HG03060 (cell line): Measurements from ENCODE around the gene RNLS.

Experiments
- ATAC-seq: cut with Tn5 transposase; IDR thresholded peaks from one replicate; pipeline ENCODE4 v1.9.1; 2021; ENCODE audit warnings: low read depth, moderate number of reproducible peaks; ENCODE audit not compliant: unreplicated experiment

Gene RNLS

GRCh38 chr10:88401671-88402347, 181.3 kb downstream of the RNLS start:
- no peak for ATAC-seq

GRCh38 chr10:88399240-88399639, 183.9 kb downstream of the RNLS start:
- no peak for ATAC-seq

- no peak for ATAC-seq
Measured at GRCh38 chr10:88395677-88396076, 187.4 kb downstream of the RNLS start.

DNA sequence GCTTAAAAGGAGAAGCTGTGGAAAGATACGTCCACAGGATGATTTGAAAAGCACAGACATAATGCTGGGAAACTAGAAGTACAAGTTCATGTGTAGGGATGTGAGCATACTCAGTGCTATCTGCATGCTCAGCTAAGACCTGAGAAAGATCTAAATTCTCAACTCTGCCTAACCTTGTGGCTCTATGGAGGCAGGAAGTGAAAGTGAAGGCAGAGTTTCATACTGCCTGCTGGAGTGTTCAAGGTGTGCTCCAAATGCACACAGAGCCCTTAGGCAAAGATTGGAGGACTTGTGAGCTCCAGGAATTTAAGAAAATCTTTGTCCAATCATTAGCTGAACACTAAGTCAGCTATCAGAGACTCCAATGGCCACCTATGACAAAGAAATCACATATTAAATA, 190.9 kb downstream of the RNLS start:
- ATAC-seq = peak; percentile 72

- ATAC-seq = no peak
Measured at GRCh38 chr10:88390041-88390440, 193.1 kb downstream of the RNLS start.

DNA sequence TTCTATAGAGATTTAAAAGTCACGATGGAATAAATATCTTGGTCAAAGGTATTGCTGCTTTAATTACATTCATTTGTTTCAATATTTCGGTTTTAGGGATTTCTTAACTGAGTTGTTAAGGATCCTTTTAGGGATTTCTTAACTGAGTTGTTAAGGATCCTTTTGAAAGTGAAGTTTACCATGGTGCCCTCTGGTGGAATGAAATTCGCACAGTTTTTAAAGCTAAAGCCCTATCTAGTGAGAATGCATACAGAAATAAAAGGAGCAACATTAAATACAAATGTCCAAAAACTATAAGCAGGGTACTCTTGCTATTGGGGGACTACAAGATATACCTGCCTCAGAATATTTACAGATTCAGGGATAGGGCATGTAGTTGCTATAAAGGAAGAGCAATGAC, 193.7 kb downstream of the RNLS start:
- ATAC-seq = no peak

- no peak for ATAC-seq
Measured at GRCh38 chr10:88388324-88388723, 194.8 kb downstream of the RNLS start.

DNA sequence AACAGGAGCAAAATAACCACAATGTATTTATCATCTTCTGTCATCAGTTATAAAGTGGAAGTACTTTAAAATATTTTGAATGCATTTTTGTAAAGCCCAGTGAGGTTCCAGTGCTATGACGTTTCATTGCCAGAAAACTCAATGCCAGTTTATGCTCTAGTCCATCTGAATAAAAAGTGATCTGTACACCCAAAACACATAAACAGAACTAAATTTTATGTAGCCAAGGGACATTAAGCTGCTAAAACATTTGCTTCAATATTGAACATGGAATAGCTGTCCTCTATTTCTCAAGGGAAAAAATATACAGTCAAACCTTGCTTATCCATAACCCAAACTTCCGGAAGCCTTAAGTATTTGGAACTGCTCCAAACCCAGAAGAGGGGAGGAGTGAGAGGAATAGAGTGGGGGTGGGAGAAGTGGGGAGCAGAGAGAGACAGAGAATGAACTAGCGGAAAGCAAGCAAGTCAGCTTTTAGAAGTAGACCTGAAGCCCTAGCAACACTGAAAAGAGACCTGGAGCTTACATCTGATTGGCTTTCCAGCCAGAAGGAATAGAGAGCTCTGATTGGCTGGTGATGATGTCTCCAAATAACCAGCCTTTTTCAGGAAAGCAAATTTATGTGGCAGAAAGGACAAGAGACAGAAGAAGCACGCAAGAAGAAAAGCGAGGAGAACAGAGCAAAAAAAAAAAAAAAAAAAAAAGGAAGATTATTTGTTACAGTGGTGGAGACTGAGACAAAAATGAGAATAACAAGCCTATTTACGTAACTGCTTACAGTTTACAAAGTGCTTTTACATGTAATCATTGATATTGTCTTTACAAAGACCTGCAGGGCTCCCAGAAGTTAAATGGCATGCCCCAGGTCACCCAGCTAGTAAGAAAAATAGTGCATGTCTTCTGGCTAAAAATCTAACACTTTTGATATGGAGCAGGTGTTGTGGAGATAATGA, 196.0 kb downstream of the RNLS start:
- no peak for ATAC-seq

GRCh38 chr10:88386204-88386788, 196.8 kb downstream of the RNLS start:
- ATAC-seq = peak; percentile 37

- peak; percentile 50 for ATAC-seq
Measured at GRCh38 chr10:88385601-88386203, 197.4 kb downstream of the RNLS start.

DNA sequence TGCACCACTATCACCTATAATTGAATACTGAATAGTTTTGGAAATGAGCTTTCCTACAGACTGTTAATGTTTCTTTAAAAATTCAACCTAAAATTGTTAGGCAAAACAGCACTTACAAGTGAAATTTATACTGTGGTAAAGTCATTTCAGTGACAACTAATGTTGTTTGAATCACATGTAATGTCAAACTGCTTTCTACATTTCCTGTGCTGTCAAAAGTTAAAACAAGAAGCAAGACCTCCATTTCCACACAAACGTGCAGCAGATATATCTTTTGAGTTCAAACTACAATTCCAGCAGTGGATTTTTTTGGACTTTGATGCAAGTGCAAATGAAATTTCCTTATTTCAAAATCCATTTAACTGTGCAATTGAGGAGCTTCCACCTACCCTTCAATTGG, 199.8 kb downstream of the RNLS start:
- ATAC-seq = no peak

DNA sequence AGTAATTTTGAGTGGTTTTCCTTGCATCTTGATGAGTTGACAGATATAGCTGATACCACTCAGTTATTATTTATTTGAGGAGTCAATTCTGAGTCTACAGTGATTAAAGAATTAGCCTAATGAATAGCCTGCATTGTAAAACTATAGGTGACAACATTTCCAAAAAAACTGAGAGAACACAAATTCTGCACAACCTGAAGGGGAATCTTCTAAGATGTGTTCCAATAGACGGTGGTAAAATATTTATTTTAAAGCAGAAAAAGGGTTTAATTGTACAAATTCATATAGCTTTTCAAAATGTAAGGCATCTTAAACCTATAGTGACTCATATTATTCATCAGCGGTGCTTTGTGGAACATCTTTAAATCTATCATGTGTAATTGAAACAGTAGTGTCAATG, 200.4 kb downstream of the RNLS start:
- ATAC-seq = no peak

GRCh38 chr10:88379575-88379974, 203.5 kb downstream of the RNLS start:
- no peak for ATAC-seq

DNA sequence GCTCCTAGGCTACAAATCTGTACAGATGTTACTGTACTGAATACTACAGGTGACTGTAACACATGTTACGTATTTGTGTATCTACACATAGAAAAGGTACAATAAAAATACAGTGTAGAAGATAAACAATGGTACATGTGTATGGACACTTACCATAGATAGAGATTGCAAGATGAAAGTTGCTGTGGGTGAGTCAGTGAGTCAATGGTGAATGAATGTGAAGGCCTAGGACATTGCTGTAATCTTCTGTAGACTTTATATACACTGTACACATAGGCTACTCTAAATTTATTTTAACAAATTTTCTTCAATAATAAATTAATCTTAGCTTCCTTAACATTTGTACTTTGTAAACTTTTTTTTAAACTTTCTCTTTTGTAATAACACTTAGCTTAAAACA, 205.6 kb downstream of the RNLS start:
- no peak for ATAC-seq

DNA sequence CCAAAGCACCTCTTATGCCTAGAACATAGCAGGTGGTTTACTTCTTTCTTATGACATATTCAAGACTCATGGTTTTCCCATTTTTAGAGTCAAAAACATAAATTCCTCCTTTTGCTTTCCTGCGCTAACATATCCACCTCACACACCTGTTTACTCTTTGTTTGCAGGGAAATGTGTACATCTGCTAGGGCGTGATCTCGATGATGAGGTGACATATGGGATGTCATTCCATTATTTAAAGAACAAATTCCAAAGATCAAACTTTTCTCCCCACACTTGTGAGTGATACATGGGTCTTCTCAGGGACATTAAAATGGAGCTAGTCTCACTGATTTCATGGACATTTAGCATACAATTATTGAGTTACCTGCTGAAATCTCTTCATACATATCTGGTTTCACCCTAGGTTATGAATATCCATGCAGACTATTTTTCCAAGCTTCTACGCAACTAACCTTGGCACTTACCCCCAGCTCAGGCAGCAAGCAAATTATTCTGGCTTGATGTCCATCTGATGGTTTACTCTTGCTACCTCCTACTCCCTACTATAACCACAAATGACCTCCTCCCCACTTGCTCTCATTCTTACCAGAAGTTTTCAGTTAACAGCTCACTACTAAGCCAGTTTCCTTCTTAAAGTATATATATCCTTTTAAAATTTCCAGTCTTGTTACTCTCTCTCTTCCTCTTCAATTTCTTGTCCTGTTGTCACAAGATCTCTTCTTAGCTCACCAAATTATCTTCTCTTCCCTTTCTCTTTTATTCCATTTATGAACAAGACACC, 208.5 kb downstream of the RNLS start:
- no peak for ATAC-seq

GRCh38 chr10:88372881-88373592, 210.1 kb downstream of the RNLS start:
- ATAC-seq = no peak

DNA sequence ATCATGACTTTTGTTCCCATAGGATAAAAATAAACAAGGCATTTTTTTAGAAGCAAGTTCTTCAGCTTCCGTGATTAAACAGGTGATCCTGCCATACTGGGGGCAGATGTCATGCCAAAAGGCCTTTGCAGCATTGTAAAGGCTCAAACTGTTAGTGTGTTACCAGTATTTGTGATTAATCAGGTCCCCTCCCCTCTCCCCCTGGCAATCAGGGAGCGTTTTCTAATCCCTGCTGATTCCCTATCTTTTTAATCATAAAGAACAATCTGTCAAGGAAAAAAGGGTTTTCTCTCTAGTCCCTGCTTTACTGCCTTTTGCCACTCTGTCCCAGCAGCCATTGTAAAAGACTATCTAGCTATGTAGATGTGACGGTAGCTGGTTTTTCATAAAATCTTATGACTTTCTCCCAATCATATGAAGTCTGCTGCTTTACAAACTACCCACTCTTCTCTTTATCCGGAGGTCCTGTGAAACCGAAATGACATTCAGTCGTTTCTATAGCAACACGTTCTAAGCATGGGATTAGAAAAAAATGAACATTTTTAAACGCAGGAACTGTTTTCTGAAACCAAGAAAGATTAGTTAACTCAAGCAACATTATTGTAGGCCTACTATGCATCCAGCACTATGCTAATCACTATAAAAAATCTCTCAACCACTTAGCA, 210.9 kb downstream of the RNLS start:
- no peak for ATAC-seq

DNA sequence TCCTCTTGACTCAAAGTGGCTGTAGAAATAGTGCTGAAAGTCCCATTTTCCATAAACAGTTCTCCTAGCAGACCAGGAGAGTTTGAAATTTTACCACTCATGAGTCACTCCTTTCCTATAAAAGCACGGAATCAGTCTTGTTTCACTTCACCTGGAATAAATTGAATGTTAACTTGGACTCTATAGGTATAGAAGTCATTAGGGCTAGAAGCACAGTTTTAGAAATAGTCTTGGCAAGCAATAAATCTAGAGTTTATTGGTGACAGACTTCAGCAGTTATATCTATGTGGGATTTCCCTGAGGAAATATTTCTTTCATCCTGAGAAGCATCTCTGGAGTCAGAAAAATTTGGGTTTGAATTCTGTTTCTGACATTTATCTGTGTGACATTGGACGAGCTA, 212.4 kb downstream of the RNLS start:
- no peak for ATAC-seq

DNA sequence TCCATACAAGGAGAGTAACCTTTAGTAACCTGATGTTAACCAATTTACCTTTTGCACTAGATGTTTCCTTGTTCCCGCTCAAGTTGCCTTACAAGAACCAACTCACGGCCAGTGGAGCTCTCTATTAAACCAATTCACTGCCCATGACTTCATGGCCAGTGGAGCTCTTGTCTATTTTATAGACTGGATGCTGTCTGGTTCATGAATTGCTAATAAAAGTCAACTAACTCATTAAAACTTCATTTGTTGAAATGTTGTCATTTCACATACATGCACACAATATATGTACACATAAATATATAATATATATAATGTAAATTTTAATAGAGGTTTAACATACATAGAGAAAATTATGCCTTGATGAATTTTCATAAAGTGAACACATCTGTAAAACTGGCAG, 216.3 kb downstream of the RNLS start:
- no peak for ATAC-seq
